Measurements from ENCODE around the gene ADCK2.

ADCK2 gene

GRCh38 chr7:140635345-140635744 lies 37.4 kb upstream of the ADCK2 start:
- Histone ChIP-seq H3K36me3 (ENCODE audit: insufficient read depth, low read length) (no peaks in the 10 kb centered on the region), H3K9me2 (replicated peaks; ENCODE audit: low read depth, low read length) (no peaks in the 10 kb centered on the region), H3F3A (ENCODE audit: low read depth) (no peaks in the 10 kb centered on the region), H3K27me3 (ENCODE audit: insufficient read depth, low read length, poor library complexity, severe bottlenecking) (no peaks in the 10 kb centered on the region), H3K79me2 (ENCODE audit: insufficient read depth, low read length) (no peaks in the 10 kb centered on the region), H4K20me1 (ENCODE audit: insufficient read depth, low read length, poor library complexity, severe bottlenecking) (no peaks in the 10 kb centered on the region), H3K9ac (ENCODE audit: low read depth, low read length, poor library complexity, severe bottlenecking) (no peak overlapping the region), H3K4me2 (ENCODE audit: low read depth, low read length, poor library complexity, severe bottlenecking) (no peak overlapping the region), H3K4me3 (ENCODE audit: low read length, poor library complexity, severe bottlenecking) (no peak overlapping the region), H3K9me3 (ENCODE audit: insufficient read depth, low read depth, low read length) (no peaks in the 10 kb centered on the region), H3K4me1 (ENCODE audit: insufficient read depth, low read length, poor library complexity, severe bottlenecking) (no peaks in the 10 kb centered on the region), H2AFZ (ENCODE audit: low read length) (no peak overlapping the region)
- TF ChIP-seq CTCF (conservative IDR thresholded peaks at IDR 0.05; ENCODE audit: low read length) (no peak), EZH2phosphoT487 (IDR thresholded peaks at IDR 0.05; ENCODE audit: borderline replicate concordance) (no peak)

- Histone ChIP-seq H3K4me1 (ENCODE audit: insufficient read depth, low read length, poor library complexity, severe bottlenecking) (no peaks in the 10 kb centered on the region), H3K36me3 (ENCODE audit: insufficient read depth, low read length) (no peaks in the 10 kb centered on the region), H3K4me2 (ENCODE audit: low read depth, low read length, poor library complexity, severe bottlenecking) (no peak overlapping the region), H3K9me3 (ENCODE audit: insufficient read depth, low read depth, low read length) (no peaks in the 10 kb centered on the region), H3K9ac (ENCODE audit: low read depth, low read length, poor library complexity, severe bottlenecking) (no peak overlapping the region), H3K4me3 (ENCODE audit: low read length, poor library complexity, severe bottlenecking) (no peak overlapping the region), H3K27me3 (ENCODE audit: insufficient read depth, low read length, poor library complexity, severe bottlenecking) (no peaks in the 10 kb centered on the region), H2AFZ (ENCODE audit: low read length) (no peak overlapping the region), H3K9me2 (replicated peaks; ENCODE audit: low read depth, low read length) (no peaks in the 10 kb centered on the region), H3F3A (ENCODE audit: low read depth) (no peaks in the 10 kb centered on the region), H3K79me2 (ENCODE audit: insufficient read depth, low read length) (no peaks in the 10 kb centered on the region), H4K20me1 (ENCODE audit: insufficient read depth, low read length, poor library complexity, severe bottlenecking) (no peaks in the 10 kb centered on the region)
- TF ChIP-seq EZH2phosphoT487 (IDR thresholded peaks at IDR 0.05; ENCODE audit: borderline replicate concordance) = no peak
- no peak for TF ChIP-seq CTCF (conservative IDR thresholded peaks at IDR 0.05; ENCODE audit: low read length)
Observed at GRCh38 chr7:140635816-140636215, 36.9 kb upstream of the ADCK2 start.

- Histone ChIP-seq H3K9me3 (ENCODE audit: insufficient read depth, low read depth, low read length) (no peaks in the 10 kb centered on the region), H3K9ac (ENCODE audit: low read depth, low read length, poor library complexity, severe bottlenecking) (no peak overlapping the region), H3F3A (ENCODE audit: low read depth) (no peaks in the 10 kb centered on the region), H3K9me2 (replicated peaks; ENCODE audit: low read depth, low read length) (no peaks in the 10 kb centered on the region), H4K20me1 (ENCODE audit: insufficient read depth, low read length, poor library complexity, severe bottlenecking) (no peaks in the 10 kb centered on the region), H3K4me3 (ENCODE audit: low read length, poor library complexity, severe bottlenecking) (no peak overlapping the region), H3K36me3 (ENCODE audit: insufficient read depth, low read length) (no peaks in the 10 kb centered on the region), H2AFZ (ENCODE audit: low read length) (no peak overlapping the region), H3K4me1 (ENCODE audit: insufficient read depth, low read length, poor library complexity, severe bottlenecking) (no peaks in the 10 kb centered on the region), H3K4me2 (ENCODE audit: low read depth, low read length, poor library complexity, severe bottlenecking) (no peak overlapping the region), H3K79me2 (ENCODE audit: insufficient read depth, low read length) (no peaks in the 10 kb centered on the region), H3K27me3 (ENCODE audit: insufficient read depth, low read length, poor library complexity, severe bottlenecking) (no peaks in the 10 kb centered on the region)
- no peak for TF ChIP-seq CTCF (conservative IDR thresholded peaks at IDR 0.05; ENCODE audit: low read length)
- no peak for TF ChIP-seq EZH2phosphoT487 (IDR thresholded peaks at IDR 0.05; ENCODE audit: borderline replicate concordance)
Observed at GRCh38 chr7:140637400-140637799, 35.3 kb upstream of the ADCK2 start.

Measured in Loucy (cell line).